GM23338 (cell line): ENCODE measurements around the gene EVI5L. TPM values are rescaled to one million over a fixed set of nuclear protein-coding genes. Genes with fewer than 3 reads are reported as not detected.

Experiments used
- ATAC-seq: fragments of 200-7000 bp; cut with Tn5 transposase; 3 replicates; pipeline ENCODE4 v1.9.1; 2020
- DNase-seq: peaks from one replicate; pipeline ENCODE4 v3.0.0-alpha.2; 2015; ENCODE audit warnings: low spot score
- H2AFZ ChIP-seq: fragments of 200-600 bp; sonication (generic); 2 replicates; pipeline ENCODE4 v1.8.0; 2016; ENCODE audit warnings: antibody characterized with exemption, mild to moderate bottlenecking, moderate library complexity
- H3F3A ChIP-seq: fragments of 200-600 bp; sonication (generic); replicated peaks from 2 replicates; pipeline ENCODE4 v1.8.0; 2017; ENCODE audit warnings: antibody characterized with exemption, mixed run types, low read depth
- H3K27ac ChIP-seq: fragments of 200-600 bp; sonication (generic); 2 replicates; pipeline ENCODE4 v1.6.1; 2016; ENCODE audit warnings: low read depth
- H3K27me3 ChIP-seq: fragments of 200-600 bp; sonication (generic); 2 replicates; pipeline ENCODE4 v1.8.0; 2016; ENCODE audit warnings: mild to moderate bottlenecking, mixed run types, moderate library complexity; ENCODE audit not compliant: insufficient read depth
- H3K36me3 ChIP-seq: fragments of 200-600 bp; sonication (generic); 2 replicates; pipeline ENCODE4 v1.8.0; 2016; ENCODE audit warnings: mild to moderate bottlenecking; ENCODE audit not compliant: insufficient read depth
- H3K4me1 ChIP-seq: fragments of 200-600 bp; sonication (generic); 2 replicates; pipeline ENCODE4 v1.8.0; 2016; ENCODE audit warnings: mild to moderate bottlenecking, moderate library complexity; ENCODE audit not compliant: insufficient read depth
- H3K4me2 ChIP-seq: fragments of 200-600 bp; sonication (generic); 2 replicates; pipeline ENCODE4 v1.7.1; 2017; ENCODE audit warnings: mixed run types
- H3K4me3 ChIP-seq: fragments of 200-600 bp; sonication (generic); 2 replicates; pipeline ENCODE4 v1.6.1; 2016; ENCODE audit warnings: mixed run types
- H3K79me2 ChIP-seq: fragments of 200-600 bp; sonication (generic); replicated peaks from 2 replicates; pipeline ENCODE4 v1.8.0; 2017; ENCODE audit warnings: mild to moderate bottlenecking; ENCODE audit not compliant: insufficient read depth
- H3K9me2 ChIP-seq: fragments of 200-600 bp; sonication (generic); 2 replicates; pipeline ENCODE4 v1.8.0; 2017; ENCODE audit not compliant: insufficient read depth
- H4K20me1 ChIP-seq: fragments of 200-600 bp; sonication (generic); replicated peaks from 2 replicates; pipeline ENCODE4 v1.8.0; 2017; ENCODE audit warnings: mild to moderate bottlenecking; ENCODE audit not compliant: insufficient read depth
- H3K27ac Mint-ChIP-seq: 2 replicates; pipeline ENCODE4 v1.8.0; 2020; ENCODE audit warnings: inconsistent platforms, mild to moderate bottlenecking, moderate library complexity, mixed read lengths
- H3K27me3 Mint-ChIP-seq: 3 replicates; pipeline ENCODE4 v1.8.0; 2022; ENCODE audit warnings: low read depth, mild to moderate bottlenecking, moderate library complexity, mixed read lengths, inconsistent platforms; ENCODE audit not compliant: insufficient read depth, poor library complexity
- H3K36me3 Mint-ChIP-seq: 3 replicates; pipeline ENCODE4 v1.8.0; 2021; ENCODE audit warnings: low read depth, mild to moderate bottlenecking, inconsistent platforms, moderate library complexity, mixed read lengths
- H3K4me1 Mint-ChIP-seq: 3 replicates; pipeline ENCODE4 v1.8.0; 2020; ENCODE audit warnings: mild to moderate bottlenecking, inconsistent platforms, mixed read lengths
- H3K4me3 Mint-ChIP-seq: 3 replicates; pipeline ENCODE4 v1.8.0; 2021; ENCODE audit warnings: moderate library complexity, mild to moderate bottlenecking, inconsistent platforms, mixed read lengths
- H3K9me3 Mint-ChIP-seq: 3 replicates; pipeline ENCODE4 v1.8.0; 2020; ENCODE audit warnings: moderate library complexity, mild to moderate bottlenecking, inconsistent platforms, mixed read lengths
- EZH2 ChIP-seq: fragments of 200-600 bp; sonication (generic); IDR thresholded peaks from one replicate; pipeline ENCODE4 v1.8.0; 2017; ENCODE audit warnings: antibody characterized with exemption, mild to moderate bottlenecking, low read depth; ENCODE audit not compliant: unreplicated experiment
- JUNB ChIP-seq: IDR thresholded peaks from one replicate; pipeline ENCODE4 v1.6.1; 2016; ENCODE audit warnings: antibody characterized with exemption; ENCODE audit not compliant: unreplicated experiment
- POLR2AphosphoS5 ChIP-seq: IDR thresholded peaks from 2 replicates; pipeline ENCODE4 v1.6.1; 2016; ENCODE audit warnings: antibody characterized with exemption, low read depth
- STAT1 ChIP-seq: IDR thresholded peaks from one replicate; pipeline ENCODE4 v1.6.1; 2016; ENCODE audit warnings: antibody characterized with exemption; ENCODE audit not compliant: unreplicated experiment
- ZNF114 ChIP-seq: fragments of 250-450 bp; sonication (Bioruptor Pico); IDR thresholded peaks from 2 replicates; pipeline ENCODE4 v1.5.0; 2020; ENCODE audit warnings: mild to moderate bottlenecking, moderate library complexity
- ZNF331 ChIP-seq: fragments of 250-450 bp; sonication (Bioruptor Pico); IDR thresholded peaks from 2 replicates; pipeline ENCODE4 v1.5.0; 2020; ENCODE audit warnings: low read depth, mild to moderate bottlenecking, moderate library complexity
- polyA plus RNA-seq: library from polyadenylated mRNA; unstranded; fragments of >200 nt; fragmentation: Nextera tagmentation; extraction: Ambion mirVana; gene quantifications from 2 replicates; pipeline ENCODE4 v1.2.1, GENCODE V29; 2016
- total RNA-seq: library from RNA; depleted of rRNA; stranded (reverse); fragments of >200 nt; shearing (Covaris generic); gene quantifications from 2 replicates; pipeline ENCODE4 v1.2.3, GENCODE V29; 2014
- TF ChIP-seq, protein P1 (sequence below): IDR thresholded peaks from one replicate; pipeline ENCODE4 v1.6.1; 2018; ENCODE audit warnings: antibody characterized with exemption; ENCODE audit not compliant: unreplicated experiment
- TF ChIP-seq, protein P2 (sequence below): fragments of 250-450 bp; sonication (Bioruptor Pico); IDR thresholded peaks from 2 replicates; pipeline ENCODE4 v1.5.0; 2020; ENCODE audit warnings: mild to moderate bottlenecking, moderate library complexity
- TF ChIP-seq, protein P3 (sequence below): IDR thresholded peaks from 2 replicates; pipeline ENCODE4 v1.6.1; 2016; ENCODE audit warnings: antibody characterized with exemption

Gene EVI5L
- total and polyA plus RNA-seq, 2 experiments from 2014 or later: 4.5 to 16.2 TPM

DNA sequence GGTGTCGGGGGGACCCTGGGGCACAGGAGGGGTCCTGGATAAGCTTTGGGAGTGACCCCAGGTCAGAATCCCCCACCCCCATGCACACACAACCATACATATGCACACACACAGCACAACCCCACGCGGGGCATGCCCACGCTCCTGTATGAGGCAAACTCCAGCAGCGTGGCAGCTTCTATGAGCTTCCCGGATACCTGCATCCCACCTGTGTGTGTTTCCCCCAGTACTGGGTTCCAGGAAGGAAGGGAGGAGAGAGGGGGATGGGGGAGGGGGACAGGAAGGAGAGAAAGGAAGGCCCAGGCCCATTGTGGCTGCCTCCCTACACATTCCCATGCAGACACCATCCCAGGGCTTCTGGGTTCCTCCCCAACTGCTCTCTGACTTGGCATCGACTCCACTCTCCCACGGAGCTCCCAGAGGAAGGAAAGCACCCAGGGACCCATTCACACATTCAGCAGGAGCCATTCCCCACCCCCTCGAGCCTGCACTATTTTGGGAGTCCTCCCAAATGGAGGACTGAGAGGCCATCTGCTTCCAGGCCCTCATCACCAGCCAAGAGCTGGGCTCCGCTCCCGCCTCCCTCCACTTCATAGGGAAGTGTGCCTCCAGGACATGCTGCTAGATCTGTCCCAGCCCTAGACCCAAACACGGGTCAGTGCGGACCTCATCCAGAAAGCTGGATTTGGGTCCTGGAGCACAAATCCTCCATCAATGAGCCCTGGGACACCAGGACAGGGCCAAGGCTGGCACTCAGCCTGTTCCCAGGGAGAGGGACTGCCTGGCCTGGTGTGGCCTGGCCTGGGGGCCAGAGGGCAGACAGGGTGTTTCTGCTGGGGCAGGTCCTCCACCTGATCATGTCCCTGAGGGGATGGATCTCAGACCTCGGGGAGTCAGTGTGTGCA lies 30.9 kb downstream of the EVI5L start:
- ATAC-seq (no peak), DNase-seq (peak; percentile 56)
- peaks cover 43% of the 10 kb centered on the region for H3K27me3 ChIP-seq
- peaks cover 34% of the 10 kb centered on the region for H3K4me1 ChIP-seq
- no peaks in the 10 kb centered on the region for H3K9me2 ChIP-seq
- no peaks in the 10 kb centered on the region for H3K36me3 Mint-ChIP-seq
- no peak for TF ChIP-seq EZH2
- no peak for TF ChIP-seq ZNF331 (CRISPR knock-in tag)
- TF ChIP-seq JUNB: no peak
- no peak for TF ChIP-seq POLR2AphosphoS5
- TF ChIP-seq, protein P1, sequence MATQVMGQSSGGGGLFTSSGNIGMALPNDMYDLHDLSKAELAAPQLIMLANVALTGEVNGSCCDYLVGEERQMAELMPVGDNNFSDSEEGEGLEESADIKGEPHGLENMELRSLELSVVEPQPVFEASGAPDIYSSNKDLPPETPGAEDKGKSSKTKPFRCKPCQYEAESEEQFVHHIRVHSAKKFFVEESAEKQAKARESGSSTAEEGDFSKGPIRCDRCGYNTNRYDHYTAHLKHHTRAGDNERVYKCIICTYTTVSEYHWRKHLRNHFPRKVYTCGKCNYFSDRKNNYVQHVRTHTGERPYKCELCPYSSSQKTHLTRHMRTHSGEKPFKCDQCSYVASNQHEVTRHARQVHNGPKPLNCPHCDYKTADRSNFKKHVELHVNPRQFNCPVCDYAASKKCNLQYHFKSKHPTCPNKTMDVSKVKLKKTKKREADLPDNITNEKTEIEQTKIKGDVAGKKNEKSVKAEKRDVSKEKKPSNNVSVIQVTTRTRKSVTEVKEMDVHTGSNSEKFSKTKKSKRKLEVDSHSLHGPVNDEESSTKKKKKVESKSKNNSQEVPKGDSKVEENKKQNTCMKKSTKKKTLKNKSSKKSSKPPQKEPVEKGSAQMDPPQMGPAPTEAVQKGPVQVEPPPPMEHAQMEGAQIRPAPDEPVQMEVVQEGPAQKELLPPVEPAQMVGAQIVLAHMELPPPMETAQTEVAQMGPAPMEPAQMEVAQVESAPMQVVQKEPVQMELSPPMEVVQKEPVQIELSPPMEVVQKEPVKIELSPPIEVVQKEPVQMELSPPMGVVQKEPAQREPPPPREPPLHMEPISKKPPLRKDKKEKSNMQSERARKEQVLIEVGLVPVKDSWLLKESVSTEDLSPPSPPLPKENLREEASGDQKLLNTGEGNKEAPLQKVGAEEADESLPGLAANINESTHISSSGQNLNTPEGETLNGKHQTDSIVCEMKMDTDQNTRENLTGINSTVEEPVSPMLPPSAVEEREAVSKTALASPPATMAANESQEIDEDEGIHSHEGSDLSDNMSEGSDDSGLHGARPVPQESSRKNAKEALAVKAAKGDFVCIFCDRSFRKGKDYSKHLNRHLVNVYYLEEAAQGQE: no peak
- TF ChIP-seq, protein P2, sequence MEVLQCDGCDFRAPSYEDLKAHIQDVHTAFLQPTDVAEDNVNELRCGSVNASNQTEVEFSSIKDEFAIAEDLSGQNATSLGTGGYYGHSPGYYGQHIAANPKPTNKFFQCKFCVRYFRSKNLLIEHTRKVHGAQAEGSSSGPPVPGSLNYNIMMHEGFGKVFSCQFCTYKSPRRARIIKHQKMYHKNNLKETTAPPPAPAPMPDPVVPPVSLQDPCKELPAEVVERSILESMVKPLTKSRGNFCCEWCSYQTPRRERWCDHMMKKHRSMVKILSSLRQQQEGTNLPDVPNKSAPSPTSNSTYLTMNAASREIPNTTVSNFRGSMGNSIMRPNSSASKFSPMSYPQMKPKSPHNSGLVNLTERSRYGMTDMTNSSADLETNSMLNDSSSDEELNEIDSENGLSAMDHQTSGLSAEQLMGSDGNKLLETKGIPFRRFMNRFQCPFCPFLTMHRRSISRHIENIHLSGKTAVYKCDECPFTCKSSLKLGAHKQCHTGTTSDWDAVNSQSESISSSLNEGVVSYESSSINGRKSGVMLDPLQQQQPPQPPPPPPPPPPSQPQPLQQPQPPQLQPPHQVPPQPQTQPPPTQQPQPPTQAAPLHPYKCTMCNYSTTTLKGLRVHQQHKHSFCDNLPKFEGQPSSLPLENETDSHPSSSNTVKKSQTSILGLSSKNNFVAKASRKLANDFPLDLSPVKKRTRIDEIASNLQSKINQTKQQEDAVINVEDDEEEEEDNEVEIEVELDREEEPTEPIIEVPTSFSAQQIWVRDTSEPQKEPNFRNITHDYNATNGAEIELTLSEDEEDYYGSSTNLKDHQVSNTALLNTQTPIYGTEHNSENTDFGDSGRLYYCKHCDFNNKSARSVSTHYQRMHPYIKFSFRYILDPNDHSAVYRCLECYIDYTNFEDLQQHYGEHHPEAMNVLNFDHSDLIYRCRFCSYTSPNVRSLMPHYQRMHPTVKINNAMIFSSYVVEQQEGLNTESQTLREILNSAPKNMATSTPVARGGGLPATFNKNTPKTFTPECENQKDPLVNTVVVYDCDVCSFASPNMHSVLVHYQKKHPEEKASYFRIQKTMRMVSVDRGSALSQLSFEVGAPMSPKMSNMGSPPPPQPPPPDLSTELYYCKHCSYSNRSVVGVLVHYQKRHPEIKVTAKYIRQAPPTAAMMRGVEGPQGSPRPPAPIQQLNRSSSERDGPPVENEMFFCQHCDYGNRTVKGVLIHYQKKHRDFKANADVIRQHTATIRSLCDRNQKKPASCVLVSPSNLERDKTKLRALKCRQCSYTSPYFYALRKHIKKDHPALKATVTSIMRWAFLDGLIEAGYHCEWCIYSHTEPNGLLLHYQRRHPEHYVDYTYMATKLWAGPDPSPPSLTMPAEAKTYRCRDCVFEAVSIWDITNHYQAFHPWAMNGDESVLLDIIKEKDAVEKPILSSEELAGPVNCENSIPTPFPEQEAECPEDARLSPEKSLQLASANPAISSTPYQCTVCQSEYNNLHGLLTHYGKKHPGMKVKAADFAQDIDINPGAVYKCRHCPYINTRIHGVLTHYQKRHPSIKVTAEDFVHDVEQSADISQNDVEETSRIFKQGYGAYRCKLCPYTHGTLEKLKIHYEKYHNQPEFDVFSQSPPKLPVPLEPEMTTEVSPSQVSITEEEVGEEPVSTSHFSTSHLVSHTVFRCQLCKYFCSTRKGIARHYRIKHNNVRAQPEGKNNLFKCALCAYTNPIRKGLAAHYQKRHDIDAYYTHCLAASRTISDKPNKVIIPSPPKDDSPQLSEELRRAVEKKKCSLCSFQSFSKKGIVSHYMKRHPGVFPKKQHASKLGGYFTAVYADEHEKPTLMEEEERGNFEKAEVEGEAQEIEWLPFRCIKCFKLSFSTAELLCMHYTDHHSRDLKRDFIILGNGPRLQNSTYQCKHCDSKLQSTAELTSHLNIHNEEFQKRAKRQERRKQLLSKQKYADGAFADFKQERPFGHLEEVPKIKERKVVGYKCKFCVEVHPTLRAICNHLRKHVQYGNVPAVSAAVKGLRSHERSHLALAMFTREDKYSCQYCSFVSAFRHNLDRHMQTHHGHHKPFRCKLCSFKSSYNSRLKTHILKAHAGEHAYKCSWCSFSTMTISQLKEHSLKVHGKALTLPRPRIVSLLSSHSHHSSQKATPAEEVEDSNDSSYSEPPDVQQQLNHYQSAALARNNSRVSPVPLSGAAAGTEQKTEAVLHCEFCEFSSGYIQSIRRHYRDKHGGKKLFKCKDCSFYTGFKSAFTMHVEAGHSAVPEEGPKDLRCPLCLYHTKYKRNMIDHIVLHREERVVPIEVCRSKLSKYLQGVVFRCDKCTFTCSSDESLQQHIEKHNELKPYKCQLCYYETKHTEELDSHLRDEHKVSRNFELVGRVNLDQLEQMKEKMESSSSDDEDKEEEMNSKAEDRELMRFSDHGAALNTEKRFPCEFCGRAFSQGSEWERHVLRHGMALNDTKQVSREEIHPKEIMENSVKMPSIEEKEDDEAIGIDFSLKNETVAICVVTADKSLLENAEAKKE (CRISPR knock-in tag): no peak
- TF ChIP-seq STAT1: no peak
- no peak for TF ChIP-seq ZNF114
- TF ChIP-seq, protein P3, sequence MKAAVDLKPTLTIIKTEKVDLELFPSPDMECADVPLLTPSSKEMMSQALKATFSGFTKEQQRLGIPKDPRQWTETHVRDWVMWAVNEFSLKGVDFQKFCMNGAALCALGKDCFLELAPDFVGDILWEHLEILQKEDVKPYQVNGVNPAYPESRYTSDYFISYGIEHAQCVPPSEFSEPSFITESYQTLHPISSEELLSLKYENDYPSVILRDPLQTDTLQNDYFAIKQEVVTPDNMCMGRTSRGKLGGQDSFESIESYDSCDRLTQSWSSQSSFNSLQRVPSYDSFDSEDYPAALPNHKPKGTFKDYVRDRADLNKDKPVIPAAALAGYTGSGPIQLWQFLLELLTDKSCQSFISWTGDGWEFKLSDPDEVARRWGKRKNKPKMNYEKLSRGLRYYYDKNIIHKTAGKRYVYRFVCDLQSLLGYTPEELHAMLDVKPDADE: no peak
- peaks cover 42% of the 10 kb centered on the region for H3K27me3 Mint-ChIP-seq
- no peaks in the 10 kb centered on the region for H3K9me3 Mint-ChIP-seq
- no peak overlapping the region for H2AFZ ChIP-seq
- no peaks in the 10 kb centered on the region for H3K79me2 ChIP-seq
- H3K4me2 ChIP-seq: peak overlapping the region; percentile 86
- H3K27ac Mint-ChIP-seq: no peak overlapping the region
- 0 out of 2 replicates have a peak, but pooled peaks cover 6% of the 10 kb centered on the region for H3F3A ChIP-seq
- H4K20me1 ChIP-seq: no peaks in the 10 kb centered on the region
- H3K36me3 ChIP-seq: no peaks in the 10 kb centered on the region
- peak overlapping the region; percentile 65; the same call in 1 of the 2 replicates for H3K4me3 ChIP-seq
- H3K4me1 Mint-ChIP-seq: peaks cover 34% of the 10 kb centered on the region
- no peak overlapping the region for H3K27ac ChIP-seq
- peak overlapping the region; percentile 79; the same call in 2 of the 3 replicates for H3K4me3 Mint-ChIP-seq
